ENCODE measurements around the gene DOCK2.

The DOCK2 gene

GRCh38 chr5:170108266-170108785 is 471.3 kb downstream of the DOCK2 start:
- DNase-seq: no peak

GRCh38 chr5:170109059-170110031 is 472.3 kb downstream of the DOCK2 start:
- DNase-seq: no peak

DNA sequence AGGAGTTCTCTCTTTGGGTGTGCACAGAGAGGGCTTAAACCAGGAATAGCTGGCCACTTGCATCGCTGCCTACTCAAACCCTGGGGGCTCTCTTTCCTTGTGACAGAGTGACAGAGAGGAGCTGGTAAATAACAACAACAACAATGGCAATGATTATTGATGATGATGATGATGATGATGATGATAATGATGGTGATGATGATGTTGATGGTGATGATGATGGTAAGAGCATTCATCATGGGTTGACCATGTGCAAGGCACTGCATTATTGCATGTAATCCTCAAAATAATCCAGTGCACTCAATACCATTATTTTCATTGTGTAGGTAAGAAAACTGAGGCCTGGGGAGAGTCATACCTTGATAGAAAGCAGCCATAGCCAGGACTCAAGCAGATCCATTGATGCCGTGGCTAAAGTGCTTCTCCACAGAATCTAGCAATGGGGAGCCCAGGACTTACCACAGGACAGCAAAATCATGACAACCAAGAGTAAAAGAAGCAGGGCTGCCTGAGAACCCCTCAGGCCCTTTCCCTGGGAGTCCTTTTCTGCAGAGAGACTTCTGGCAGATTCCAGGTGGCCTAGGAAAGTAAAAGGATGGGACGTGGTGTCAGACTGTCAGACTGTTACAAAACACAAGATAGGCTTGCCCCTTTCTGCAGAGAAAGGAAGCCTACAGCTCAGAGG is 473.5 kb downstream of the DOCK2 start:
- DNase-seq: no peak

GRCh38 chr5:170111088-170111785 is 474.2 kb downstream of the DOCK2 start:
- no peak for DNase-seq

- DNase-seq: no peak
Observed at GRCh38 chr5:170112876-170113521, 475.9 kb downstream of the DOCK2 start.

GRCh38 chr5:170113522-170113900 is 476.4 kb downstream of the DOCK2 start:
- DNase-seq: no peak

- DNase-seq: no peak
Observed at GRCh38 chr5:170114271-170114670, 477.2 kb downstream of the DOCK2 start.

DNA sequence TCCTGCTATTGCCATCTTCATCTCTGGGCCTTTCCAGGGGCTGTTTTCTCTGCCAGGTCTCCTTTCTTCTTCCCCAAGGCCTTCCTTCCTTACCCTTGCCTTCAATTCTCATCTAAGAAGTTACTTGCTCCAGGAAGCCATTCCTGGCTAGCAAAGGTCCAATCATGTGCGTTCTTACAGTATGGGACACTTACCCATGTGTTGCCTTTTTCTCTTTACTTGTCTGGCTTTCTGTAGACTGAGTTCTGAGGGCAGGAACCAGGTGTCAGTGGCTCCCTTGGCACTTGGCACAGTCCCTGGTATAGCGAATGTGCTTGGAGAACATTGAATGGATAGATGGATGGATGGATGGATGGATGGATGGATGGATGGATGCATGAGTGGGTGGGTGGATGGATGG is 478.9 kb downstream of the DOCK2 start:
- DNase-seq: no peak

DNA sequence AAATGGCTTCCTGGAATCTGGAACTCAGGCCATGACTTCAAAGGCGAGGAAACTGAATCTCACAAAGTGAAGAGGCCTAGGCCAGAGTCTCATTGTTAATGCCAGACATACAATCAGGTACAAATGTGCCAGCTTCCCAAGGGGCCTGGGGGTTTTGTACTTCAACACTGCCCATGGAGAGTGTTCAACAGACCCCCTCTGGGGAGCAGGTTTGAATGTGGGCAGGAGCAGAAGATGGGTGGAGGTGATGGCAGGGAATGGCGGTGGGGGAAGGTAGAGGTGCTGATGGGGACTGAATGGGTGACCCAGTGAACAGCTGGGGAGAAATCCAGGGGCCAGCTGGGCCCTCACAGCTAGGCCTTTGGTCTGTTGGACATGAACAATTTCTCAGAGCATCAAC is 480.7 kb downstream of the DOCK2 start:
- DNase-seq: no peak

- no peak for DNase-seq
Observed at GRCh38 chr5:170120576-170120975, 483.5 kb downstream of the DOCK2 start.

GRCh38 chr5:170121321-170121720 is 484.2 kb downstream of the DOCK2 start:
- DNase-seq: no peak

DNA sequence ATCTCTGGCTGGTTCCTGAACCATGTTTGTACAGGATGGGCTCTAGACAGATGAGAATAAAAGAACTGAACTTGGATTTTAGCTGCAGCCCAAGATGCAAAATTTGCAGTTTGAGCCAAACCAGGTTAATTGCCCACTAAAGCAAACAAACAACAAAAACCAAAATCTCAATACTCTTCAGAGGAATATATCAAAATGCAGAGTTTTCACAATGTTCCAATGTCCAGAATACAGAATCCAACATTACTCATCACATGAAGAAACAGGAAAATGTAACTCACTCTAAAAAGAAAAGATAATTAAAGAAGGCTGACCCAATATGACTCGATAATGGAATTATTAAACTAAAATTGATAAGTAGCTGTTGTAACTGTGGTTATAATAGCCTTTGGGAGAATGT is 489.0 kb downstream of the DOCK2 start:
- no peak for DNase-seq

DNA sequence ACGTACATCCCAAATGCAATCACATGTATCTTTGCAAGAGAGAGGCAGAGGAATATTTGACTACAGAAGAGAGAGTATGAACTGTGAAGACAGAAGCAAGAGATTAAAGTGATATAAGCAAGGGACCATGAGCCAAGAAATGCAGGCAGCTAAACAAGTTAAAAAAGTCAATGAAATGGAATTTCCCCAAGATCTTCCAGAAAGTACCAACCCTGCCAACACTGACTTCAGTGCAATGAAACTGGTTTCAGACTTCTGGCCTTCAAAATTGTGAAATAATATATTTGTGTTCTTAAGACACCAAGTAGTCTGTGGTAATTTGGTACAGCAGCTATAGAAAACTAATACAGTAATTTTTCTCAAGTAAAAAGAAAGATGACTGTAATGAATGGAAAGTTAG is 489.6 kb downstream of the DOCK2 start:
- no peak for DNase-seq

GRCh38 chr5:170131235-170131634 is 494.2 kb downstream of the DOCK2 start:
- DNase-seq: no peak

DNA sequence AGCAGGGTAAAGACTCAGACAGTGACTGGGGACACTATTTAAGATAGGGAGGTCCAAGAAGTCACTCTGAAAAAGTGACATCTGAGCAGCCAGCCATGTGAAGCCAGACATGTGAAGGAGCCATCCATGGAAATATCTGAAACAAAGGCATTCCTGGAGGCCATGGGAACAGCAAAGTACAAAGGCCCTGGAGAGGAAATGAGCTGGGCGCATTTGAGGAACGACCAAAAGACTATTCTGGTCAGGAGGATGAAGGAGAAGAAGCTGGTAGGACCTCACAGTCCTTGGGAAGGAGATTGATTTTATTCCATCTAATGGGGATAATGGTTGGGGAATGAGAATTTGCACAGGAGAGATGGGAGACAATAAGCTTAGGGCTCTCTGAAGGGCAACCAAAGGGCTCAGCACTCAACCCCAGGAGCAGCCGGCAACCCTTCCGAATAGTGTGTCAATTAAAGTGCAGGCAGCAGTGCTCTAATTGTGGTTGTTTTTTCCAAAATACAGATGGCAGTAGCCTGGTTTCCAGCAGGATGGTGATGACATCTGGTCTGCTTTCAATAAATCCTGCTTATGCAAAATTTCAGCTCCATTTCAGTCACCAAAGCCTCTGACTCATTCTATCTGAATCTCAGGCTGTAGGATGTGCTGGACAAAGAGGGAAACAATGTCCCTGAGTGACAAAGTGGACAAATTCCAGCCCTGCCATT is 495.3 kb downstream of the DOCK2 start:
- DNase-seq: no peak
